IMR-90 (cell line): ENCODE measurements around the gene MRPS34. TPM values are rescaled to one million over a fixed set of nuclear protein-coding genes. Genes with fewer than 3 reads are reported as not detected.

ENCODE experiments used
- ATAC-seq: fragments of 200-7000 bp; cut with Tn5 transposase; 2 replicates; pipeline ENCODE4 v1.9.1; 2020; ENCODE audit warnings: low read depth, mild to moderate bottlenecking, moderate library complexity
- BruUV-seq: library from RNA; stranded (reverse); fragments of 400-500 nt; replicated peaks from 2 replicates; lab custom pipeline; 2021; lab: Mats Ljungman, UMichigan
- CTCF ChIA-PET: fragments of 300-600 bp; formaldehyde crosslinking; extraction: SDS; loops from one replicate; lab custom pipeline; 2021; ENCODE audit warnings: antibody characterized with exemption; lab: Yijun Ruan, JAX
- POLR2A ChIA-PET: fragments of 300-600 bp; sonication (Branson Sonifier 250); formaldehyde crosslinking; loops from one replicate; lab custom pipeline; 2022; ENCODE audit warnings: antibody characterized with exemption; ENCODE audit not compliant: unreplicated experiment; lab: Charles Lee
- DNase-seq: peaks from one replicate; pipeline ENCODE4 v3.0.0; 2013
- H2AFZ ChIP-seq: replicated peaks from 2 replicates; pipeline ENCODE3; 2013; ENCODE audit warnings: low read length, mild to moderate bottlenecking; ENCODE audit not compliant: poor library complexity
- H2AK5ac ChIP-seq: 2 replicates; pipeline ENCODE4 v1.6.1; 2013; ENCODE audit warnings: low read depth, low read length, inconsistent platforms
- H2AK9ac ChIP-seq: replicated peaks from 2 replicates; pipeline ENCODE3; 2013; ENCODE audit warnings: mild to moderate bottlenecking, low read depth, low read length, moderate library complexity; ENCODE audit not compliant: poor library complexity
- H2BK120ac ChIP-seq: 2 replicates; pipeline ENCODE4 v1.6.1; 2013; ENCODE audit warnings: low read depth, low read length, inconsistent platforms
- H2BK15ac ChIP-seq: 3 replicates; pipeline ENCODE4 v1.6.1; 2013; ENCODE audit warnings: low read depth, low read length, inconsistent platforms
- H2BK20ac ChIP-seq: 2 replicates; pipeline ENCODE4 v1.6.1; 2013; ENCODE audit warnings: low read depth, mild to moderate bottlenecking, inconsistent platforms, low read length, moderate library complexity
- H2BK5ac ChIP-seq: 2 replicates; pipeline ENCODE4 v1.6.1; 2013; ENCODE audit warnings: mild to moderate bottlenecking, low read depth, low read length, inconsistent platforms; ENCODE audit not compliant: poor library complexity, severe bottlenecking
- H3K14ac ChIP-seq: replicated peaks from 2 replicates; pipeline ENCODE4 v1.6.1; 2013; ENCODE audit warnings: low read depth, low read length, inconsistent platforms
- H3K18ac ChIP-seq: 2 replicates; pipeline ENCODE4 v1.6.1; 2013; ENCODE audit warnings: low read depth, low read length, control low read depth
- H3K23ac ChIP-seq: 2 replicates; pipeline ENCODE4 v1.6.1; 2013; ENCODE audit warnings: low read depth, low read length, inconsistent platforms
- H3K27ac ChIP-seq: 2 replicates; pipeline ENCODE4 v1.5.1; 2013; ENCODE audit warnings: mild to moderate bottlenecking, control low read depth, low read length; ENCODE audit not compliant: insufficient read depth
- H3K27me3 ChIP-seq: 2 replicates; pipeline ENCODE4 v1.6.1; 2013; ENCODE audit warnings: low read length; ENCODE audit not compliant: control insufficient read depth, insufficient read depth
- H3K36me3 ChIP-seq: 2 replicates; pipeline ENCODE4 v1.6.1; 2013; ENCODE audit warnings: low read length, mixed read lengths; ENCODE audit not compliant: control insufficient read depth, insufficient read depth
- H3K4ac ChIP-seq: 2 replicates; pipeline ENCODE4 v1.6.1; 2013; ENCODE audit warnings: low read depth, low read length, inconsistent platforms
- H3K4me1 ChIP-seq: 2 replicates; pipeline ENCODE4 v1.6.1; 2013; ENCODE audit warnings: low read length, mixed read lengths; ENCODE audit not compliant: control insufficient read depth, insufficient read depth
- H3K4me2 ChIP-seq: 2 replicates; pipeline ENCODE4 v1.6.1; 2013; ENCODE audit warnings: low read depth, mild to moderate bottlenecking, control low read depth, low read length, moderate library complexity
- H3K4me3 ChIP-seq: 2 replicates; pipeline ENCODE4 v1.5.1; 2013; ENCODE audit warnings: low read depth, mild to moderate bottlenecking, control low read depth, low read length, moderate library complexity; ENCODE audit not compliant: insufficient read depth
- H3K56ac ChIP-seq: 2 replicates; pipeline ENCODE4 v1.6.1; 2013; ENCODE audit warnings: low read length, inconsistent platforms; ENCODE audit not compliant: insufficient read depth; ENCODE audit errors: extremely low read depth
- H3K79me1 ChIP-seq, 2 experiments: 2 replicates each; pipeline ENCODE4 v1.6.1; 2013; ENCODE audit warnings: low read length in 2 of 2, inconsistent platforms in 1 of 2, low read depth in 1 of 2
- H3K9ac ChIP-seq: 2 replicates; pipeline ENCODE4 v1.6.1; 2013; ENCODE audit warnings: low read depth, low read length, control low read depth
- H3K9me1 ChIP-seq: 2 replicates; pipeline ENCODE4 v1.6.1; 2013; ENCODE audit warnings: low read length, inconsistent platforms; ENCODE audit not compliant: insufficient read depth
- H3K9me3 ChIP-seq: 2 replicates; pipeline ENCODE4 v1.6.1; 2013; ENCODE audit warnings: low read length; ENCODE audit not compliant: control insufficient read depth, insufficient read depth
- H4K20me1 ChIP-seq: 2 replicates; pipeline ENCODE4 v1.6.1; 2013; ENCODE audit warnings: low read length, inconsistent platforms; ENCODE audit not compliant: insufficient read depth
- H4K5ac ChIP-seq: 2 replicates; pipeline ENCODE4 v1.6.1; 2013; ENCODE audit warnings: mild to moderate bottlenecking, low read depth, low read length, control low read depth
- H4K8ac ChIP-seq, 2 experiments: 2 replicates each; pipeline ENCODE4 v1.6.1; 2013; ENCODE audit warnings: low read depth in 2 of 2, low read length in 2 of 2, control low read depth in 1 of 2, inconsistent platforms in 1 of 2
- H4K91ac ChIP-seq: 2 replicates; pipeline ENCODE4 v1.6.1; 2013; ENCODE audit warnings: low read depth, low read length, inconsistent platforms; ENCODE audit not compliant: insufficient read depth
- BHLHE40 ChIP-seq: fragments of 150-350 bp; IDR thresholded peaks from 2 replicates; pipeline ENCODE4 v1.6.1; 2016; ENCODE audit warnings: mild to moderate bottlenecking, low read depth, low read length
- CEBPB ChIP-seq: IDR thresholded peaks from 2 replicates; pipeline ENCODE4 v1.6.1; 2012; ENCODE audit warnings: low read depth, low read length, improper control_type of control experiment
- CTCF ChIP-seq: conservative IDR thresholded peaks from 2 replicates; pipeline ENCODE4 v1.5.1; 2012; ENCODE audit warnings: mild to moderate bottlenecking, low read depth, low read length, improper control_type of control experiment
- FOS ChIP-seq: fragments of 150-350 bp; IDR thresholded peaks from 2 replicates; pipeline ENCODE4 v1.6.1; 2016; ENCODE audit warnings: low read depth, low read length
- MAFK ChIP-seq: IDR thresholded peaks from 2 replicates; pipeline ENCODE4 v1.6.1; 2012; ENCODE audit warnings: low read depth, low read length, improper control_type of control experiment
- MXI1 ChIP-seq: IDR thresholded peaks from 2 replicates; pipeline ENCODE4 v1.6.1; 2012; ENCODE audit warnings: low read depth, mild to moderate bottlenecking, low read length, moderate library complexity, borderline replicate concordance
- NFE2L2 ChIP-seq: fragments of 150-350 bp; IDR thresholded peaks from 2 replicates; pipeline ENCODE4 v1.6.1; 2016; ENCODE audit warnings: low read depth, mild to moderate bottlenecking, low read length
- POLR2A ChIP-seq: IDR thresholded peaks from 2 replicates; pipeline ENCODE4 v1.6.1; 2012; ENCODE audit warnings: mild to moderate bottlenecking, low read depth, low read length
- SMC3 ChIP-seq: fragments of 150-350 bp; IDR thresholded peaks from 2 replicates; pipeline ENCODE4 v1.6.1; 2016; ENCODE audit warnings: low read depth, mild to moderate bottlenecking, antibody characterized with exemption, low read length, moderate library complexity
- USF2 ChIP-seq: fragments of 150-350 bp; IDR thresholded peaks from 2 replicates; pipeline ENCODE4 v1.6.1; 2017; ENCODE audit warnings: mild to moderate bottlenecking, antibody characterized with exemption, low read length, low read depth
- WGBS, 2 experiments: methylation state at CpG; one replicate each; pipeline versions ENCODE4 v1.1.5 to v1.1.7; 2013; ENCODE audit warnings: missing lambda C conversion rate in 2 of 2; ENCODE audit not compliant: insufficient read length in 1 of 2; ENCODE audit errors: extremely low coverage in 2 of 2; 5-methylcytosine and 5-hydroxymethylcytosine counted together
- dilution Hi-C: fragments of 300-500 bp; cut with HindIII; formaldehyde crosslinking; loops from one replicate; pipeline ENCODE4 v1.14.3; 2018; ENCODE audit warnings: low sequenced_read_pairs; ENCODE audit not compliant: unreplicated experiment
- in situ Hi-C: fragments of 300-500 bp; cut with MboI; formaldehyde crosslinking; loops from 3 replicates; pipeline ENCODE4 v1.14.3; 2019; ENCODE audit warnings: low sequenced_read_pairs, inconsistent platforms, mixed read lengths
- intact Hi-C: fragments of 100-400 bp; cut with micrococcal nuclease; formaldehyde crosslinking; loops from 2 replicates; pipeline ENCODE4 v1.10.0; 2022
- polyA plus RNA-seq, 3 experiments: library from polyadenylated mRNA; depleted of rRNA; stranded (reverse); fragments of >200 nt; gene quantifications; 2 replicates each; pipeline ENCODE4 v1.2.3, GENCODE V29; 2012; ENCODE audit warnings: low replicate concordance in 1 of 3
- total RNA-seq: library from RNA; depleted of rRNA; stranded (reverse); fragments of >200 nt; gene quantifications from 2 replicates; pipeline ENCODE4 v1.2.3, GENCODE V29; 2012
- TF ChIP-seq, protein P1 (sequence below): fragments of 150-350 bp; IDR thresholded peaks from 2 replicates; pipeline ENCODE4 v1.6.1; 2016; ENCODE audit warnings: low read depth, mild to moderate bottlenecking, low read length, moderate library complexity, borderline replicate concordance

The MRPS34 gene
- total and polyA plus RNA-seq, 2 of the 4 experiments (the other 2 are of a cell fraction) = 68.5 to 80.4 TPM

GRCh38 chr16:1779741-1780676, 7.1 kb upstream of the MRPS34 start:
- Histone ChIP-seq H3K79me1 (peaks cover 12 to 56% of the 10 kb centered on the region in 2 experiments), H4K5ac (no peak overlapping the region), H3K4me1 (peaks cover 3% of the 10 kb centered on the region; the same call in 1 of the 2 replicates), H3K9ac (no peak overlapping the region), H2BK20ac (no peak overlapping the region), H3K36me3 (peaks cover 32% of the 10 kb centered on the region), H2BK15ac (no peak overlapping the region), H3K14ac (no peak overlapping the region), H2AK5ac (no peak overlapping the region), H3K4me3 (no peak overlapping the region), H4K91ac (no peak overlapping the region), H3K56ac (no peak overlapping the region), H2BK120ac (no peak overlapping the region), H3K27ac (no peak overlapping the region), H2BK5ac (no peak overlapping the region), H3K27me3 (no peaks in the 10 kb centered on the region), H2AFZ (no peak overlapping the region), H3K9me3 (no peaks in the 10 kb centered on the region), H3K23ac (no peak overlapping the region), H3K4me2 (no peak overlapping the region), H4K20me1 (peaks cover 22% of the 10 kb centered on the region), H3K18ac (no peak overlapping the region), H3K9me1 (peaks cover 7% of the 10 kb centered on the region; the same call in 1 of the 2 replicates), H2AK9ac (peak overlapping the region; percentile 42), H3K4ac (no peak overlapping the region), H4K8ac (no peak overlapping the region)
- intact Hi-C loops (loop anchor here (5.0 kb wide), 1 partner anchor 47 kb away; the partner anchor contains the start of genes FAHD1 and HAGH), in situ Hi-C loops (no loop called here), dilution Hi-C loops (no loop called here)
- ChIA-PET CTCF (no interaction called here), POLR2A (no interaction called here)
- TF ChIP-seq FOS (no peak), MAFK (no peak), SMC3 (no peak), CTCF (no peak), POLR2A (no peak), USF2 (no peak), BHLHE40 (no peak), MXI1 (no peak), CEBPB (no peak), NFE2L2 (no peak)
- TF ChIP-seq, protein P1, sequence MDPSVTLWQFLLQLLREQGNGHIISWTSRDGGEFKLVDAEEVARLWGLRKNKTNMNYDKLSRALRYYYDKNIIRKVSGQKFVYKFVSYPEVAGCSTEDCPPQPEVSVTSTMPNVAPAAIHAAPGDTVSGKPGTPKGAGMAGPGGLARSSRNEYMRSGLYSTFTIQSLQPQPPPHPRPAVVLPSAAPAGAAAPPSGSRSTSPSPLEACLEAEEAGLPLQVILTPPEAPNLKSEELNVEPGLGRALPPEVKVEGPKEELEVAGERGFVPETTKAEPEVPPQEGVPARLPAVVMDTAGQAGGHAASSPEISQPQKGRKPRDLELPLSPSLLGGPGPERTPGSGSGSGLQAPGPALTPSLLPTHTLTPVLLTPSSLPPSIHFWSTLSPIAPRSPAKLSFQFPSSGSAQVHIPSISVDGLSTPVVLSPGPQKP = no peak
- WGBS, 2 experiments = 90% methylated on average over 9 of the region's 27 CpGs; no CpG with 5 or more reads in 1 of the 2 experiments
- ATAC-seq (no peak), DNase-seq (no peak)
- no TSS peak for BruUV-seq
